ENCODE measurements around the gene CAPN3. TPM values are rescaled to one million over a fixed set of nuclear protein-coding genes. Genes with fewer than 3 reads are reported as not detected.

CAPN3 gene
- total RNA-seq, 1 donor from 2014 or later, result 7.1 TPM

GRCh38 chr15:42338500-42338899 is 20.8 kb upstream of the CAPN3 start:
- H3K27ac ChIP-seq, result no peak overlapping the region
- peaks cover 0 to 9% of the 10 kb centered on the region in 2 donors for H3K9me3 ChIP-seq
- TF ChIP-seq, protein P1, sequence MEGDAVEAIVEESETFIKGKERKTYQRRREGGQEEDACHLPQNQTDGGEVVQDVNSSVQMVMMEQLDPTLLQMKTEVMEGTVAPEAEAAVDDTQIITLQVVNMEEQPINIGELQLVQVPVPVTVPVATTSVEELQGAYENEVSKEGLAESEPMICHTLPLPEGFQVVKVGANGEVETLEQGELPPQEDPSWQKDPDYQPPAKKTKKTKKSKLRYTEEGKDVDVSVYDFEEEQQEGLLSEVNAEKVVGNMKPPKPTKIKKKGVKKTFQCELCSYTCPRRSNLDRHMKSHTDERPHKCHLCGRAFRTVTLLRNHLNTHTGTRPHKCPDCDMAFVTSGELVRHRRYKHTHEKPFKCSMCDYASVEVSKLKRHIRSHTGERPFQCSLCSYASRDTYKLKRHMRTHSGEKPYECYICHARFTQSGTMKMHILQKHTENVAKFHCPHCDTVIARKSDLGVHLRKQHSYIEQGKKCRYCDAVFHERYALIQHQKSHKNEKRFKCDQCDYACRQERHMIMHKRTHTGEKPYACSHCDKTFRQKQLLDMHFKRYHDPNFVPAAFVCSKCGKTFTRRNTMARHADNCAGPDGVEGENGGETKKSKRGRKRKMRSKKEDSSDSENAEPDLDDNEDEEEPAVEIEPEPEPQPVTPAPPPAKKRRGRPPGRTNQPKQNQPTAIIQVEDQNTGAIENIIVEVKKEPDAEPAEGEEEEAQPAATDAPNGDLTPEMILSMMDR (IDR thresholded peaks at IDR 0.05), result no peak
- H3K36me3 ChIP-seq, result peaks cover 12% of the 10 kb centered on the region in 2 donors
- no peaks in the 10 kb centered on the region for H3K4me1 ChIP-seq
- intact Hi-C loops (cut with DNase I), result no loop called here
- H3K4me3 ChIP-seq, result no peak overlapping the region
- H3K27me3 ChIP-seq, result no peaks in the 10 kb centered on the region
- no peak for DNase-seq (ENCODE audit: low spot score in 2 of 2)

GRCh38 chr15:42343596-42344232 is 15.6 kb upstream of the CAPN3 start:
- Histone ChIP-seq H3K36me3 (peaks cover 22 to 29% of the 10 kb centered on the region in 2 donors), H3K27ac (peak overlapping the region in 1 of 2 donors; percentile 4), H3K4me3 (no peak overlapping the region)

GRCh38 chr15:42344763-42345162 is 14.5 kb upstream of the CAPN3 start:
- Histone ChIP-seq H3K9me3 (no peaks in the 10 kb centered on the region), H3K4me1 (no peaks in the 10 kb centered on the region), H3K27ac (peak overlapping the region; percentile 4 to 45), H3K4me3 (no peak overlapping the region), H3K27me3 (no peaks in the 10 kb centered on the region), H3K36me3 (peaks cover 29 to 35% of the 10 kb centered on the region in 2 donors)
- intact Hi-C loops (cut with DNase I), result loop anchor here (5.0 kb wide), 1 partner anchor 128 kb away; no protein-coding TSS in a partner anchor
- TF ChIP-seq, protein P1 (IDR thresholded peaks at IDR 0.05), result no peak
- no peak for DNase-seq (ENCODE audit: low spot score in 2 of 2)

More at GRCh38 chr15:42343596-42344232, 15.6 kb upstream of the CAPN3 start:
- DNase-seq (ENCODE audit: low spot score in 2 of 2), result no peak
- intact Hi-C loops (cut with DNase I), result loop anchor here (5.0 kb wide), 1 partner anchor 129 kb away; no protein-coding TSS in a partner anchor
- Histone ChIP-seq H3K27me3 (no peaks in the 10 kb centered on the region), H3K9me3 (no peaks in the 10 kb centered on the region), H3K4me1 (no peaks in the 10 kb centered on the region)
- TF ChIP-seq, protein P1 (IDR thresholded peaks at IDR 0.05), result no peak

- H3K36me3 ChIP-seq, result peaks cover 32 to 35% of the 10 kb centered on the region in 2 donors
- H3K9me3 ChIP-seq, result no peaks in the 10 kb centered on the region
- intact Hi-C loops (cut with DNase I), result no loop called here
- no peaks in the 10 kb centered on the region for H3K4me1 ChIP-seq
- H3K4me3 ChIP-seq, result no peak overlapping the region
- no peak for DNase-seq (ENCODE audit: low spot score in 2 of 2)
- H3K27me3 ChIP-seq, result no peaks in the 10 kb centered on the region
- TF ChIP-seq, protein P1 (IDR thresholded peaks at IDR 0.05), result no peak
- no peak overlapping the region for H3K27ac ChIP-seq
Measured at GRCh38 chr15:42345504-42345903, 13.8 kb upstream of the CAPN3 start.

DNA sequence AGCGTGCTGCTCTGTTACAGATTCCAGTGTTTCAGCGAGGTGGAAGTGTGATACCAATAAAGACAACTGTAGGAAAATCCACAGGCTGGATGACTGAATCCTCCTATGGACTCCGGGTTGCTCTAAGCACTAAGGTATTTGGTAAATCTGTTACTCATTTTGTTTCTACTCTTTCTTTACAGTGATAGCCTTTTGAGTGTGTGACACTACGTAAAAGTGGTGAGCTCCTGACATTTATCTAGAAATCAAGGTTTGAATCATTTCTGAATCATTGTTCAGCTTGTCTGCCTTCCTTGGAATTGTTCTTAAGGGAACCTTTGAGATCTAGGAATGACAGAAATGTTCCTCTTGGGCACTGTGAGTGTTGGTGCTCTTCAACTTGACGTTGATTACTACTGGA is 11.2 kb upstream of the CAPN3 start:
- Histone ChIP-seq H3K36me3 (peaks cover 50 to 51% of the 10 kb centered on the region in 2 donors), H3K9me3 (no peaks in the 10 kb centered on the region), H3K27ac (no peak overlapping the region), H3K4me3 (no peak overlapping the region), H3K4me1 (no peaks in the 10 kb centered on the region), H3K27me3 (no peaks in the 10 kb centered on the region)
- intact Hi-C loops (cut with DNase I), result no loop called here
- TF ChIP-seq, protein P1 (IDR thresholded peaks at IDR 0.05), result no peak
- DNase-seq (ENCODE audit: low spot score in 2 of 2), result no peak
